DOHH2 (cell line): Measurements from ENCODE around the gene PPIA.

Experiments used
- EZH2phosphoT487 ChIP-seq: fragments of 200-600 bp; sonication (generic); IDR thresholded peaks from 2 replicates; pipeline ENCODE4 v1.6.1; 2017; ENCODE audit warnings: borderline replicate concordance, mild to moderate bottlenecking, antibody characterized with exemption, low read length, moderate library complexity, mixed read lengths
- TF ChIP-seq, protein P1 (sequence below): fragments of 200-600 bp; sonication (generic); IDR thresholded peaks from one replicate; pipeline ENCODE4 v1.5.1; 2014; ENCODE audit warnings: antibody characterized with exemption, mild to moderate bottlenecking, low read depth, low read length; ENCODE audit not compliant: poor library complexity, severe bottlenecking

DNA sequence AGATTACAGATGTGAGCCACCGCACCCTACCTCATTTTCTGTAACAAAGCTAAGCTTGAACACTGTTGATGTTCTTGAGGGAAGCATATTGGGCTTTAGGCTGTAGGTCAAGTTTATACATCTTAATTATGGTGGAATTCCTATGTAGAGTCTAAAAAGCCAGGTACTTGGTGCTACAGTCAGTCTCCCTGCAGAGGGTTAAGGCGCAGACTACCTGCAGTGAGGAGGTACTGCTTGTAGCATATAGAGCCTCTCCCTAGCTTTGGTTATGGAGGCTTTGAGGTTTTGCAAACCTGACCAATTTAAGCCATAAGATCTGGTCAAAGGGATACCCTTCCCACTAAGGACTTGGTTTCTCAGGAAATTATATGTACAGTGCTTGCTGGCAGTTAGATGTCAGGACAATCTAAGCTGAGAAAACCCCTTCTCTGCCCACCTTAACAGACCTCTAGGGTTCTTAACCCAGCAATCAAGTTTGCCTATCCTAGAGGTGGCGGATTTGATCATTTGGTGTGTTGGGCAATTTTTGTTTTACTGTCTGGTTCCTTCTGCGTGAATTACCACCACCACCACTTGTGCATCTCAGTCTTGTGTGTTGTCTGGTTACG is 6.0 kb downstream of the PPIA start:
- TF ChIP-seq, protein P1, sequence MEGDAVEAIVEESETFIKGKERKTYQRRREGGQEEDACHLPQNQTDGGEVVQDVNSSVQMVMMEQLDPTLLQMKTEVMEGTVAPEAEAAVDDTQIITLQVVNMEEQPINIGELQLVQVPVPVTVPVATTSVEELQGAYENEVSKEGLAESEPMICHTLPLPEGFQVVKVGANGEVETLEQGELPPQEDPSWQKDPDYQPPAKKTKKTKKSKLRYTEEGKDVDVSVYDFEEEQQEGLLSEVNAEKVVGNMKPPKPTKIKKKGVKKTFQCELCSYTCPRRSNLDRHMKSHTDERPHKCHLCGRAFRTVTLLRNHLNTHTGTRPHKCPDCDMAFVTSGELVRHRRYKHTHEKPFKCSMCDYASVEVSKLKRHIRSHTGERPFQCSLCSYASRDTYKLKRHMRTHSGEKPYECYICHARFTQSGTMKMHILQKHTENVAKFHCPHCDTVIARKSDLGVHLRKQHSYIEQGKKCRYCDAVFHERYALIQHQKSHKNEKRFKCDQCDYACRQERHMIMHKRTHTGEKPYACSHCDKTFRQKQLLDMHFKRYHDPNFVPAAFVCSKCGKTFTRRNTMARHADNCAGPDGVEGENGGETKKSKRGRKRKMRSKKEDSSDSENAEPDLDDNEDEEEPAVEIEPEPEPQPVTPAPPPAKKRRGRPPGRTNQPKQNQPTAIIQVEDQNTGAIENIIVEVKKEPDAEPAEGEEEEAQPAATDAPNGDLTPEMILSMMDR: no peak
- TF ChIP-seq EZH2phosphoT487: no peak
